DOHH2 (cell line): ENCODE measurements around the gene USH2A.

Source experiments
- EZH2phosphoT487 ChIP-seq: fragments of 200-600 bp; sonication (generic); IDR thresholded peaks from 2 replicates; pipeline ENCODE4 v1.6.1; 2017; ENCODE audit warnings: borderline replicate concordance, mild to moderate bottlenecking, antibody characterized with exemption, low read length, moderate library complexity, mixed read lengths
- TF ChIP-seq, protein P1 (sequence below): fragments of 200-600 bp; sonication (generic); IDR thresholded peaks from one replicate; pipeline ENCODE4 v1.5.1; 2014; ENCODE audit warnings: antibody characterized with exemption, mild to moderate bottlenecking, low read depth, low read length; ENCODE audit not compliant: poor library complexity, severe bottlenecking

DNA sequence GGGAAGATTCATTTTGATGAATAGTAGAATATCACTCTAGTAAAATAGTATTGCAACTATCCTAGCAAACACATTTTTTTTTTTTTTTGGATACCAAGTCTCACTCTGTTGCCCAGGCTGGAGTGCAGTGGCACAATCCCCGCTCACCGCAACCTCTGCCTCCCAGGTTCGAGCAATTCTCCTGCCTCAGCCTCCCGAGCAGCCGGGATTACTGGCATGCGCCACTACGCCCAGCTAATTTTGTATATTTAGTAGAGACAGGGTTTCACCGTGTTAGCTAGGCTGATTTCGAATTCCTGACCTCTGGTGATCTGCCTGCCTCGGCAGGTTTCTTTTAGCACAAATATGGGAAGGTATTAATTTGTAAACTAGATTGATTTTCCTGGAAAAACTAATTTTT lies 822.4 kb downstream of the USH2A start:
- TF ChIP-seq, protein P1, sequence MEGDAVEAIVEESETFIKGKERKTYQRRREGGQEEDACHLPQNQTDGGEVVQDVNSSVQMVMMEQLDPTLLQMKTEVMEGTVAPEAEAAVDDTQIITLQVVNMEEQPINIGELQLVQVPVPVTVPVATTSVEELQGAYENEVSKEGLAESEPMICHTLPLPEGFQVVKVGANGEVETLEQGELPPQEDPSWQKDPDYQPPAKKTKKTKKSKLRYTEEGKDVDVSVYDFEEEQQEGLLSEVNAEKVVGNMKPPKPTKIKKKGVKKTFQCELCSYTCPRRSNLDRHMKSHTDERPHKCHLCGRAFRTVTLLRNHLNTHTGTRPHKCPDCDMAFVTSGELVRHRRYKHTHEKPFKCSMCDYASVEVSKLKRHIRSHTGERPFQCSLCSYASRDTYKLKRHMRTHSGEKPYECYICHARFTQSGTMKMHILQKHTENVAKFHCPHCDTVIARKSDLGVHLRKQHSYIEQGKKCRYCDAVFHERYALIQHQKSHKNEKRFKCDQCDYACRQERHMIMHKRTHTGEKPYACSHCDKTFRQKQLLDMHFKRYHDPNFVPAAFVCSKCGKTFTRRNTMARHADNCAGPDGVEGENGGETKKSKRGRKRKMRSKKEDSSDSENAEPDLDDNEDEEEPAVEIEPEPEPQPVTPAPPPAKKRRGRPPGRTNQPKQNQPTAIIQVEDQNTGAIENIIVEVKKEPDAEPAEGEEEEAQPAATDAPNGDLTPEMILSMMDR = no peak
- TF ChIP-seq EZH2phosphoT487 = no peak
